ENCODE results near the gene DPP3. TPM values are rescaled to one million over a fixed set of nuclear protein-coding genes. Genes with fewer than 3 reads are reported as not detected.

DPP3 gene
- total and polyA plus RNA-seq, 2 donors (not counting 1 experiment from before 2014, with no cell fraction given) = 33.6 to 39.6 TPM

- DNase-seq (ENCODE audit: low read depth in 2 of 2) = no peak
- Histone ChIP-seq H3K4me2 (ENCODE audit: extremely low read depth, insufficient read depth, low read length) (no peak overlapping the region), H4K20me1 (ENCODE audit: control insufficient read depth, extremely low read depth, insufficient read depth, low read length) (no peaks in the 10 kb centered on the region), H3K9me3 (ENCODE audit: control insufficient read depth, insufficient read depth, low read depth, low read length) (no peaks in the 10 kb centered on the region), H3K9ac (ENCODE audit: insufficient read depth, low read length) (no peak overlapping the region), H3K79me2 (ENCODE audit: control insufficient read depth, insufficient read depth, low read length) (no peaks in the 10 kb centered on the region), H3K27me3 (ENCODE audit: control insufficient read depth, insufficient read depth, low read length) (peaks cover 19% of the 10 kb centered on the region), H2AFZ (ENCODE audit: low read length) (no peak overlapping the region), H3K27ac (ENCODE audit: insufficient read depth, low read length) (no peak overlapping the region), H3K36me3 (ENCODE audit: control insufficient read depth, insufficient read depth, low read length) (no peaks in the 10 kb centered on the region), H3K4me1 (ENCODE audit: control insufficient read depth, extremely low read depth, insufficient read depth, low read length) (no peaks in the 10 kb centered on the region), H3K4me3 (replicated peaks in 1 of 4; ENCODE audit: control extremely low read depth in 1 of 4, insufficient read depth in 1 of 4, low read depth in 3 of 4, low read length in 4 of 4) (no peak overlapping the region)
- TF ChIP-seq EZH2 (IDR thresholded peaks at IDR 0.05; ENCODE audit: low read length, missing control alignments) (no peak), CTCF (conservative IDR thresholded peaks at IDR 0.05 in 1 of 2, IDR thresholded peaks at IDR 0.05 in 1 of 2; ENCODE audit: low read depth in 1 of 2, low read length in 2 of 2) (no peak)
Observed at GRCh38 chr11:66549696-66550095, 69.5 kb downstream of the DPP3 start.

- Histone ChIP-seq H3K9me3 (ENCODE audit: control insufficient read depth, insufficient read depth, low read depth, low read length) (no peaks in the 10 kb centered on the region), H3K4me2 (ENCODE audit: extremely low read depth, insufficient read depth, low read length) (no peak overlapping the region), H2AFZ (ENCODE audit: low read length) (no peak overlapping the region), H3K4me1 (ENCODE audit: control insufficient read depth, extremely low read depth, insufficient read depth, low read length) (no peaks in the 10 kb centered on the region), H4K20me1 (ENCODE audit: control insufficient read depth, extremely low read depth, insufficient read depth, low read length) (no peaks in the 10 kb centered on the region), H3K27ac (ENCODE audit: insufficient read depth, low read length) (no peak overlapping the region), H3K36me3 (ENCODE audit: control insufficient read depth, insufficient read depth, low read length) (no peaks in the 10 kb centered on the region), H3K4me3 (replicated peaks in 1 of 4; ENCODE audit: control extremely low read depth in 1 of 4, insufficient read depth in 1 of 4, low read depth in 3 of 4, low read length in 4 of 4) (no peak overlapping the region), H3K27me3 (ENCODE audit: control insufficient read depth, insufficient read depth, low read length) (peaks cover 23% of the 10 kb centered on the region), H3K9ac (ENCODE audit: insufficient read depth, low read length) (no peak overlapping the region), H3K79me2 (ENCODE audit: control insufficient read depth, insufficient read depth, low read length) (no peaks in the 10 kb centered on the region)
- no peak for TF ChIP-seq EZH2 (IDR thresholded peaks at IDR 0.05; ENCODE audit: low read length, missing control alignments)
- no peak for TF ChIP-seq CTCF (conservative IDR thresholded peaks at IDR 0.05 in 1 of 2, IDR thresholded peaks at IDR 0.05 in 1 of 2; ENCODE audit: low read depth in 1 of 2, low read length in 2 of 2)
- DNase-seq (ENCODE audit: low read depth in 2 of 2) = no peak
Observed at GRCh38 chr11:66550887-66551286, 70.7 kb downstream of the DPP3 start.

- Histone ChIP-seq H3K4me3 (replicated peaks in 1 of 4; ENCODE audit: control extremely low read depth in 1 of 4, insufficient read depth in 1 of 4, low read depth in 3 of 4, low read length in 4 of 4) (no peak overlapping the region), H3K9ac (ENCODE audit: insufficient read depth, low read length) (no peak overlapping the region), H3K79me2 (ENCODE audit: control insufficient read depth, insufficient read depth, low read length) (no peaks in the 10 kb centered on the region), H3K27ac (ENCODE audit: insufficient read depth, low read length) (no peak overlapping the region), H3K4me1 (ENCODE audit: control insufficient read depth, extremely low read depth, insufficient read depth, low read length) (no peaks in the 10 kb centered on the region), H3K36me3 (ENCODE audit: control insufficient read depth, insufficient read depth, low read length) (no peaks in the 10 kb centered on the region), H3K9me3 (ENCODE audit: control insufficient read depth, insufficient read depth, low read depth, low read length) (no peaks in the 10 kb centered on the region), H3K27me3 (ENCODE audit: control insufficient read depth, insufficient read depth, low read length) (peaks cover 13% of the 10 kb centered on the region), H3K4me2 (ENCODE audit: extremely low read depth, insufficient read depth, low read length) (no peak overlapping the region), H4K20me1 (ENCODE audit: control insufficient read depth, extremely low read depth, insufficient read depth, low read length) (no peaks in the 10 kb centered on the region), H2AFZ (ENCODE audit: low read length) (no peak overlapping the region)
- TF ChIP-seq CTCF (conservative IDR thresholded peaks at IDR 0.05 in 1 of 2, IDR thresholded peaks at IDR 0.05 in 1 of 2; ENCODE audit: low read depth in 1 of 2, low read length in 2 of 2) (no peak), EZH2 (IDR thresholded peaks at IDR 0.05; ENCODE audit: low read length, missing control alignments) (no peak)
- no peak for DNase-seq (ENCODE audit: low read depth in 2 of 2)
Observed at GRCh38 chr11:66554602-66555001, 74.4 kb downstream of the DPP3 start.

All from fibroblast of lung (primary cell).